NCI-H1048 (cell line): ENCODE measurements around the gene CD320.

Experiments used
- DNase-seq: peaks from one replicate; lab custom pipeline; 2025; lab: John Stamatoyannopoulos, UW

Gene CD320

GRCh38 chr19:8254286-8255001 is 53.7 kb downstream of the CD320 start:
- DNase-seq = no peak

DNA sequence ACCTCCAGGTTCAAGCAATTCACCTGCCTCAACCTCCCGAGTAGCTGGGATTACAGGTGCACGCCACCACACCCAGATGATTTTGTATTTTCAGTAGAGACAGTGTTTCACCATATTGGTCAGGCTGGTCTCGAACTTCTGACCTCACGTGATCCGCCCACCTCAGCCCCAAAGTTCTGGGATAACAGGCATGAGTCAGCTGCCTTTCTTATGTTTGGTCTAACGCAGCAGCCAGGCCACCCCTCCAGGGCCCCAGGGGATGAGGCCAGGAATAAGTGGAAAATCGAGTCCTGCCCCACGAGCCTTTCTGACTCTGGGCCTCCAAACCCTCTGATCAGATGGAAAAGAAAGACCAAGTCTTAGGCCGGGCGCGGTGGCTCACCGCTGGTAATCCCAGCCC is 54.5 kb downstream of the CD320 start:
- no peak for DNase-seq

- peak; percentile 35 for DNase-seq
Measured at GRCh38 chr19:8252922-8253589, 55.1 kb downstream of the CD320 start.
